GM19372 (cell line): ENCODE results near the gene RPS15A.
"Not testable (repeated sequence)": the region's sequence is repeated elsewhere in the genome, so short reads cannot be mapped to it uniquely, and the experiment has no call there.

ENCODE experiments used
- ATAC-seq: cut with Tn5 transposase; IDR thresholded peaks from one replicate; pipeline ENCODE4 v1.9.1; 2021; ENCODE audit warnings: mild to moderate bottlenecking, low read depth, moderate library complexity; ENCODE audit not compliant: unreplicated experiment

Gene RPS15A

DNA sequence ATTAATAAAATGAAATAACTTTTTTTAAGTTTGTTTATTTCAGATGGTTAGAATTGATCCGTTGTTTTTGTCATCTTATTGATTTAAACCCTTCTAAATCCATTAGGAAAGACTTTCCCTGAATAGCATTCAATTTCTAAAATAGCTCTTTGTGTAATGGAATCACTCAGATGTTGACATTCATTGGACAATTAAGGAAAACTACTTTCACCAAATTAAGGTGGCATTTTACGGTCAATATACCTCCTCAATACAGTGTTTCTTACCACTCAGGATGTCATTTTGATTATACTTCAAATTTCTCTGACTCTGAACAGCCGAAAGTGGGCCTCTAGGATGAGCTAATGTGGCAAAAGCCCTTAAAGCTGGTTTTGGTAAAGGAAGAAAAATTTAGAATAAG lies 9.4 kb upstream of the RPS15A start:
- no peak for ATAC-seq

DNA sequence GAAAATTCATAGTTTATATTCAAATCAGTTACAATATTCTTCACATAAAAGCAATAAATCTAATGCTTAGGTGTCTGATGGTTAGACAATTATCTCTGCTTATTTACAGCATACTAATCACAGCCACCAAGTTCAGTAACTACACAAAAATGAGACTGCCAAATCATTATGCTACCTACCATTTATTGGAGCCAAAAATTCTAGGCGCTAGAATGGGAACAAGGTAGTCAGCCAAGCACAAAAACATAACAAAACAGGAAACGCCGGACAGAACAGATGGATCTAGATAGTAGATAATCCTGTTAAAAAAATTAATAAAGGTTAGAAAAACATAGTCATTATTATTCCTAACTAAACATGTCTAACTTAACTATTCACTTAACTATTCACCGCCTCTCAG lies 7.6 kb upstream of the RPS15A start:
- no peak for ATAC-seq

DNA sequence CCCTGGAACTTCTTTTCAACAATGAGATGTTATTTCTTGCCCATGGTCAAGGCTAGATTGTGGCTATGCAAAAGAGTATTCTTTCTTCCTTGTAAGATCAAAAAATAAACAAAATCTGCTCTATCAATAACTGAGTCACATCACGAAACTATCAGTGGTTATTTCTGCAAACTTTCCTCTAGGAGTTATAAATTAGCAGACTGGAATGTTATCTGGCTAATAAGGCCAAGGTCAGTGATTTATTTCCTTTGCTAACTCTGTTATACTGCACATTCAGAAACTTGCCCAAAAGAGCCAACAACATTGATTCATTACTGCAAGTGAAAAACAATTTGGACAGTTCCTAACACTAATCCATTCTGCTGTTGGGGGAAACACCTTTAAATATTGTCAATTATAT lies 6.2 kb upstream of the RPS15A start:
- ATAC-seq, result no peak

DNA sequence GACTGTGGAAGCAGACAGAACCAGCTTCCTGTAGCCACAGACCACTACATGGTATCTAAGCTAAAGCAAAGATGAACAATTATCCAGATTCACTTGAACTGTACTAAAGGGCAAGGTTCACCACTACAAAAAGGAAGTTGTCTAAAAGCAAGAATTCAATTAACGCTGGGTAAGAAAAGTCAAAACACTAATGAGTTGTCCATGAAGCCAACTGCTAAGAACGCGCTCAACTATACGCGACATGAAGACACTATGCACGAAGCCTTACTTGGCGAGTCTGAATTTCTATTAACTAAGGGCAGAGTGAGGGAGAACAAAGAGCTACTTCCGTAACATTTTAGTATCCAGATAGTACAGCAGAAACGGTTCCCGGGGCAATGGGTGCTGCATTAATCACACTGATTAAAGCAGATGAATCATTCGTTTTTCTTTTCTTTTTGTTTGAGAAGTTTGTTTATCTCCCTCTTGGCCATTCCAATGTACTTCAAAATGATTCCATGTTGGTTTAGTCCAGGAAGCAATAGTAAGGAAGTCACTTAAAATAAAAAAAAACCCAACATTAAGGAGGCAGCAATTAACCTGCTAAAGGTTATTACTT lies 2.8 kb upstream of the RPS15A start:
- ATAC-seq, result no peak

DNA sequence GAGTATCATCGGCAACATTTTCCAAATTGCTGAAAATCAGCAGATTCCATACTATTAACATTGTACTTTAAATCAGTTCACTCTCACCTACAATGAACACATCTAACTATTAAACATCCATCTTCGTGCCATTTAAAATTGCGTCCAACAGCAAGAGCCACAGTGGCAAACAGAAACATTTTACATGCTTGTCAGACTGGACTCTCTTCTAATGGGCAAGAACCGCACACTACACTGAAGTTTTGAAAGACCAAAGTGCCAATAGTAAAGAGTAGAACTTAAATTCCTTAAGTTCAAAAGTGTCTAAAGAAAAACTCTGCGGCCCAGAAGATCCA lies 652 bp downstream of the RPS15A start:
- ATAC-seq, result no peak

DNA sequence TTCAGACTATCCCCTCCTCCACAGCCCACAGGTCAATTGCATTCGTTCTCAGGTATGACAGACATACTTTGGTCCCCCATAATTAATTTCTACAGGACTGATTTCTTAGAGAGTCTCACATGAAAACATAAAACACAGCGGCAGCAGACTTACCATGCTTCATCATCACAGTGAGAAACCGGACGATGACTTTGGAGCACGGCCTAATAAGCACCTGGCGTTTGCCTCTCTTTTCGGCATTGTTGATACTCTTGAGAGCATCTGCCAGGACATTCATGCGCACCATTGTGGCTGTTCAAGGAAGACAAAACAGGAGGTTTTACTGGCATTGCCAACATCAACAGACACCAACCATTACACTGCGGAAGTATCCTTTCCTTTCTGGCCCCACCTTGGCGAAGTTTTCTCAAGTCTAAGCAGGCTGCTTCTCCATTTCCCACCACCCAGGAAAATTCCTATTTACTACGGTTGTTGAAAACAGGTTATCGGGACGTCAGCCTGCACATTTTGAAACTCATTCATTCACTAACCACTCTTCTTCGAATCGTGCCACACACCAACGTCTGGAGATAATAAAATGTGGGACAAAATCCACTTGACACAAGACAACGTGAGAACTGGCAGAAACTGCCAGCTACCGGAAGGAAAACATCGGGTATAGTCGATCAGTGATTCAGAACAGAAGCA lies 1.2 kb downstream of the RPS15A start:
- no peak for ATAC-seq

DNA sequence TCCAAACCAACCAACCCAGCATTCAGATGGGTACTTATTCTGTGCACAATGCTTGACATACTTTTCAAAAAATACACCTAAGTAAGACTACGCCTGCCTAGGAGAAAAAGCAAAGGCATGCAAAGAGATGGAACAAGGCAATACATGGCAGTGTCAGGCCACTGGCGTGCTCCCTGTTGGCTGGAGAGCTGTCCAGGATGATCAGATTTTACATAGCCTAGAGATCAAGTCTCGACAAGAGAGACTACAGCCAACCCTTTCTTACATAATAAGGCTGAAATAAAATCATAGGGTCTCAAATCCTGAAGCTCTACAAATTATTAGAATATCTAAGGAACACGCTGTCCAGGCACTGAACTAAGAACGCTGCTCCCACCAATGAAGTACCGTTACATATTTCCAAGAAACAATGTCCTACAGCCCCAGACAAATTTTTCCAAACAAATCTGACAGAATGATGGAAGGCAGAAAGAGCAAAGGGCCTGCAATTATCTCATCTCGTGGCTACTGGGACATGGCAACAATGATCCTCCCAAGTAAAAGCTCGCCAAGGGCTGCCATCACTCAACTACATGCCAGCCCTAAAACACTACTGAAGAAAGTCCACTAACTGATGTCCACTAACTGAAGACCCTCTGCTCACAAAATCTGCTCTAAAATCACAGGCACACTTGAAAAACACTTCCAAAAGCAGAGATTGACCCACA lies 5.1 kb downstream of the RPS15A start:
- no peak for ATAC-seq

DNA sequence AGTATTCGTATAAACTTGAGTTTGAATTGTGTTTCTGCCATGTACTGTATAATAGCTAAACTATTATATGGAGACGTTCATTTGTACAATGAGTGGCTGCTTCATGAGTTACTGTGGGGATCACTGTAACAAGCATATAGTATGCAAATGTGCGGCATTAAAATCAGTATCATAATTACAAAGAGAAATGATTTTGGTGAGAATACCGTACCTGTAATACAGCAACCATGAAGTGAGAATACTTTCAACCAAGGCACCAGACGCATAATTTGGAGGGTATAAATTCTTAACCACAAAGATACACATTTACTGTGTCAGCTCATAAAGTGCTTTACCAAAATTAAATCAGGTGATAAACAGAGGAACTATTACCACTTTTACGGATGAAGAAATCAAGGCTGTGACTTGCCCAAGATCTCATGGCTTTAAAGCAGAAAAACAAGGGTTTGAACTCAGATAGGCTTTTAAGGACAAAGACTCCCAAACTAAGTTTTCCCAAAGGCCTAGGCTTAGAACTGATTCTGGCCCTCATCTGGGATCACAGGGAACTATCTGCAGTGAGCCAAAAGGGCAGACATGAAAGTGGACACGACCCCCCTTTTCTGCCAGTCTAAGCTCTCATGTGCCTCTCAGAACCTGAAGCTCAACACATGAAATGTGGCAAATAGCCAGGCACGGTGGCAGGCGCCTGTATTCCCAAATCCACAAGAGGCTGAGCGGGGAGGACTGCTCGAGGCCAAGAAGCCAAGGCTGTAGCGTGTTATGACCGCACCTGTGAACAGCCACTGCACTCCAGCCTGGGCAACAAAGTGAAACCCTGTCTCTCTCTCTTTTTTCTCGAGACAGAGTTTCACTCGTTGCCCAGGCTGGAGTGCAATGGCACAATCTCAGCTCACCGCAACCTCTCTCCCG lies 6.4 kb downstream of the RPS15A start:
- no peak for ATAC-seq

DNA sequence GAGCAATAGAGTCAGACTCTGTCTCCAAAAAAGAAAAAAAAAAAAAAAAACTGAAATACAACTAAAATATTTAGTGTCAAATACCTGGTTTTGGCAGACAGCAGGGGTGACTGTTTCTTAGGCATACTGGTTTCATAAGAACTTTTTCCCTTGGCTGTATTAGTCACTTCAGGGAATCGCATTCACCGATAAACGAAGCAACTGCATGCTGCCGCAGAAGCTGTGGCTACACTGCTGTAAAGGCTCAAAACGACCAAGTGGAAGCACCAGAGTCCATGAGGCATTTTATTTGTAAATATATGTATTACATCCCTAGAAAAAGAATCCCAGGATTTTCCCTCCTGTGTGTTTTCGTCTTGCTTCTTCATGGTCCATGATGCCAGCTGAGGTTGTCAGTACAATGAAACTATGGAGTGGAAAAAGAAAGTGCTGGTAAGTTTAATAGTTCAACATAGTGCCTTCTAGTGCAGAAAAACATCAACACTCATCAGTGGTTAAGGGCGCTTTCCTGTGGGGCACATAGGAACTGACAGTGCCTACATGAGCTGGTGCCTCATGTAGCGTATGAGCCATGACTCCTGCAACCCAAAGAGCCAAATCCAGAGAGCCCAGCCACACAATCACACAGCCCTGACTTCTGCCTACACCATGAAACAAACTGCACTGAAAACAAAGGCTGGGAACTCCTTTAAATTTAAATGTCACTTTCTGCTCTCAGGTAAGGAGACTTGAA lies 7.3 kb downstream of the RPS15A start:
- no peak for ATAC-seq

DNA sequence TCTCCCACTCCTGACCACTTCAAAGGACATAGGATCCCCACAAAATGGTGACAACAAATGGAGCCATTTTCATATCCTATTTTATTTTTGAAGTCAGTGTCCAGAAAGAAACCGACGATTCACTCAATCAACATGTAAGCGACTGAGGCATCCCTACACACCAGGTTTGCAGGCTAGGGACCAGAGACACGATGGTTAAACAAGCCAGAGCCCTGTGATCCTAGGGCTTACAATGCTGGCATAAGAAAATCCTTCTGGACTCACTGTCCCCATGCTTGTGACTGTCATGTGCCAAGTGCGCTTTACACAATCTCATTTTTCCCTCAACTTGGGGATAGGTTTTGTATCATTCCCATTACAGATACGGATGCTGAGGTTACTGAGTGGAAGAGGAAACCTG lies 8.9 kb downstream of the RPS15A start:
- ATAC-seq, result not testable (repeated sequence)

DNA sequence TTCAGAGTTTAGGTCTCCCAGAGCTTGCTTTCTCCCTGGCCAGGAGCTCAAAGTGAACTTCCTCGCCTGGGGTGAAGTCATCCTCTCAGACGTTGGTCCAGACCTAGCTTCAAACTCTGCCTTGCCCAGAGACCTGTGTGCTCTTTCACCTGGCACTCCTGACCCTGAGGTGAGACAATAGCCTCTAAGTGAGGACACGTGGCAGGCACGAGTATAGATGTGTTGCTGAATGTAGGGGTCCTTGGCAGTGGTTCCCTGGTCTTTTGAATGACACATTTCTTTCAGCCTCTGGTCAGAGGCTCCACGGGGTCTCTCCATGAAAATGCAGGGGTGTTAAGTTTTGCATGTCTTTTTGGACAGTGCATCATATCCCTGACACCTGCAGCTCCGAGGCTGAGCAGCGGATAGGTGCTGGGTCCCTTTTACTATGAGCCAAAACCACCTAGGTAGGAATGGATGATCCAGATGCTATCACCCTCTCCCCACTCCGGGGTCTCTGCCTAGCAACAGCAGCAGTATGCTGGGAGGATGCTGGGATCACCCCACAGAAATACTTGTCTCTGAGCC lies 9.6 kb downstream of the RPS15A start:
- ATAC-seq, result not testable (repeated sequence)

DNA sequence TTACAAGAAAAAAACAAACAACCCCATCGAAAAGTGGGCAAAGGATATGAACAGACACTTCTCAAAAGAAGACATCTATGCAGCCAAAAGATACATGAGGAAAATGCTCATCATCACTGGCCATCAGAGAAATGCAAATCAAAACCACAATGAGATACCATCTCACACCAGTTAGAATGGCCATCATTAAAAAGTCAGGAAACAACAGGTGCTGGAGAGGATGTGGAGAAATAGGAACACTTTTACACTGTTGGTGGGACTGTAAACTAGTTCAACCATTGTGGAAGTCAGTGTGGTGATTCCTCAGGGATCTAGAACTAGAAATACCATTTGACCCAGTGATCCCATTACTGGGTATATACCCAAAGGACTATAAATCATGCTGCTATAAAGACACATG lies 12.5 kb downstream of the RPS15A start:
- not testable (repeated sequence) for ATAC-seq

DNA sequence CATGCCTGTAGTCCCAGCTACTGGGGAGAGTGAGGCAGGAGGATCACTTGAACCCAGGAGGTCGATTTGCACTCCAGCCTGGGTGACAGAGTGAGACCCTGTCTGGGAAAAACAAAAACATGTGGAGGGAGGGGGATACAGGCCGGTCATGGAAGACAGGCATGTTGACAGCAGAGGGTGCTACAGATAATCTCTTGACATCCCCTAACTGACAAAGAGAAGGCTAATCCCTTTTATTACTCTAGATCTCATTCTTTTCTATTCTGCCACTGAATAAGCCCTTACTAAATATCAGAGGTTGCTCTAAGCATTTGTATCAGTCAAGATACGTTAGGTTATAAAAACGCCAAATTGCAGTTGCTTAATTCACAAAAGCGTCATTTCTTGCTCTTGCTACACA lies 13.8 kb downstream of the RPS15A start:
- ATAC-seq, result not testable (repeated sequence)

DNA sequence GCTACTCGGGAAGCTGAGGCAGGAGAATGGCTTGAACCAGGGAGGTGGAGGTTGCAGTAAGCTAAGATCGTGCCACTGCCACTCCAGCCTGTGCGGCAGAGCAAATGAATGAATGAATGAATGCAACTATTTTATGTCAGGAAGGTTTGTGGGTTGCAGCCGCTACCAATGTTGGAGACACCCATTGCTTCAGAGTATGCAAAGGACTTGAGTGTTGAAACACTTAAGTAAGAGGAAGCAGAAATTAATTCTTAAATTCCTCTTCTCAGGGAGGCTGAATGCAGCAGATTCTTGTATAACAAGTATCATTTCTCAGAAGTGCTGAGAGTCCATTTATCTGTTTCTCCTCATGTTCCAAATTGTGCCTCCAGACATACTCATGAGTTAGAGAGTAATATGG lies 15.5 kb downstream of the RPS15A start:
- ATAC-seq, result not testable (repeated sequence)

DNA sequence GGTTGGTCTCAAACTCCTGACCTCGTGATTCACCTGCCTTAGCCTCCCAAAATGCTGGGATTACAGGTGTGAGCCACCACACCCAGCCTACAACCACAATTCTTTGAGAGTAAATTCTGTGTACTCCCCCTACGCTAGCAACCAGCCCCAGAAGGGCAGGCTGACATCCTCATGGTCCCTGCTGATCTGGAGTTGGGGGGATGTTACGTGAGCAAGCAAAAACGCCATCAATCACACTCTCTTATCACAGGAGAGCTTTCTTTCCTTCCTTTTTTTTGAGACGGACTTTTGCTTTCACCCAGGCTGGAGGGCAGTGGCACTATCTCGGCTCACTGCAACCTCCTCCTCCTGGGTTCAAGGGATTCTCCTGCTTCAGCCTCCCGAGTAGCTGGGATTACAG lies 18.0 kb downstream of the RPS15A start:
- not testable (repeated sequence) for ATAC-seq

DNA sequence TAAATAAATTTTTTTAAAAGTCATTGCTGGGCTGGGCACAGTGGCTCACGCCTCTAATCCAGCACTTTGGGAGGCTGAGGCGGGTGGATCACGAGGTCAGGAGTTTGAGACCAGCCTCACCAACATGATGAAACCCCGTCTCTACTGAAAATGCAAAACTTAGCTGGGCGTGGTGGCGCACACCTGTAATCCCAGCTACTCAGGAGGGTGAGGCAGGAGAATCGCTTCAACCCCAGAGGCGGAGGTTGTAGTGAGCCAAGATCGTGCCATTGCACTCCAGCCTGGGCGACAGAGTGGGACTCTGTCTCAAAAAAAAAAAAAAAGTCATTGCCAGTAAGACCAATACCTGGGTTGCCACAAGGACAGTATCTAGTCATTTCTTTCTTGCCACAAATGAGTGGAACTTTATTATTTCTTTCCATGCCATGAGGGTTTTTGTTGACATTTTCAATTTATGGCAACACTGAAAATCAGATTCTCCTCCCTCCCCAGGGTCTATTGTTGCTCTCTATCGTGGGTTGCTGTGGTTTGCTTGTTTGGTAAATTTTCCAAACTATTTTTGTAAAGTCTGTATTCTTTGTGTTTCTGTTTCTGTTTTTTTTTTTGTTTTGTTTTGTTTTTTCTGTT lies 19.7 kb downstream of the RPS15A start:
- ATAC-seq, result not testable (repeated sequence)

DNA sequence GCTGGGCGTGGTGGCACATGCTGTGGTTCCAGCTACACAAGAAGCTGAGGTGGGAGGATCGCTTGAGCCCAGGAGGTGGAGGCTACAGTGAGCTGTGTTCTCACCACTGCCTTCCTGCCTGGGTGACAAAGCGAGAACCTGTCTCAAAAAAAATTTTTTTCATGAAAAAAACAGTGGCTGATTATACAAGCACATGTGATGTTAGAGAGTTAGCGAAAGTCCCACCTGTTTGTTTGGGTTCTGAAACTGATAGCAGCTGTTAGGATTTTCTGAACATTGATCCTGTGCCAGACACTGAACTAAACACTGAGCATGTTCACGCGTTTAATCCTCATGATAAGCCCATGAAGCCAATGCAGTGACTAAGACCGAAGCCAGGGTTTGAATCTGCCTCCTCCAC lies 22.9 kb downstream of the RPS15A start:
- ATAC-seq, result peak; percentile 65

DNA sequence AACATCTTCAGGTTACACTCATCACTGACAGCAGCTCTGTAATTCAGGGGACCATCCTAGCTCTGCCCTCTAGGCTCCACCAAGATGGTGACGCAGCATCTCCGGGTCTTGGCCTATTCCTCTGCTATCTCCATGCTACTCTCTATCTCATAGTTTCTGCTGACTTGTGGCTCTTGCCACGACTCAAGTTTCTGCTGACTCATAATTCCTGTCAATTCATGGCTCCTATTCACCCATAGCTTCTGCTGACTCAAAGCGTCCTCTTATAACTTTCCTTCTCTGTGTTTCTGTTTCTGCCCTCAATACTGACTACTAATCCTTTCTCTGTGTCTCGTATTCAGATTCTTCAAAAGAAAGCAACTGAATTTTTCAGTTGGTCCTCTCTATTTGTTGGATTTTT lies 27.4 kb downstream of the RPS15A start:
- not testable (repeated sequence) for ATAC-seq
